Ureter (tissue), 1 donor: ENCODE measurements around the gene AKAP13. TPM values are rescaled to one million over a fixed set of nuclear protein-coding genes. Genes with fewer than 3 reads are reported as not detected.
"Not testable (repeated sequence)": the region's sequence is repeated elsewhere in the genome, so short reads cannot be mapped to it uniquely, and the experiment has no call there.

Experiments
- DNase-seq: peaks from one replicate; pipeline ENCODE4 v3.0.0-alpha.2; 2020; ENCODE audit warnings: low spot score
- total RNA-seq: library from RNA; stranded (reverse); gene quantifications from one replicate; pipeline ENCODE4 v1.2.4, GENCODE V29; 2023
- donor health status: DM: yes; HTN: yes; CAD: no.

The AKAP13 gene
- total RNA-seq, 1 donor from 2014 or later, result 264 TPM

- DNase-seq, result no peak
These were observed 406.3 kb downstream of the AKAP13 start for GRCh38 chr15:85786781-85787114.

- DNase-seq, result peak; percentile 75
These were observed 408.5 kb downstream of the AKAP13 start for GRCh38 chr15:85788771-85789495.

GRCh38 chr15:85789496-85789875 is 409.1 kb downstream of the AKAP13 start:
- DNase-seq, result no peak

GRCh38 chr15:85792102-85792731 is 411.8 kb downstream of the AKAP13 start:
- DNase-seq, result no peak

DNA sequence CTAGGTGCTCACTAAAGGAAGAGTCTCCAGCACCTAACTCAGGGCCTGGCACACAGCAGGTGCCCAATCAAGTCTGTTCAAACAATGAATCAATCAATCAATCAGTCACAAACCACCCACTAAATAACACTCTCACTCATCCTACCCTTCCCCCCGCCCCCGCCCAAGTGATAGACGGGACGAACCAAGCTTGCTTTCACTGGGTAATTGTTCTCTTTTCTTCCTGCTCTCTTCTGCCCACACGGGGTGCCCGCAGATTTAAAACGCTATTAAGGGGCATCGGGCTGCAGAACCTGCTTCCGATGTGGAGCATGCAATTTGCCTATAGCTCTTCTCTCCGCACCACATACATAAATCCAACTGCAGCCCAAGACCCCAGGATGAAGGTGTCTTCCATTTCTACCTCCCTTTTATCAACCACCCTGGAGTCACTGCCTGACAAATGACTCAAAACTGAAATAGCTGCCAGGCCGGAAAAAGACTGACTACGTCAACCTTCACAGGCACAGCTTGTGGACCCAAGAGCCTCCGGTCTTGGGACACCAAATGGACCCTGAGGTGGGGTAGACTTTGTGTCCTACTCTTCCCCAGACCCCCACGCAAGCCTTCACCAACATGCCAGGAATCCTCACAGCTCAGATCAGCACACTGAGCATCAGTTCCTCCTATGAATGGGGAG is 412.6 kb downstream of the AKAP13 start:
- DNase-seq, result no peak

DNA sequence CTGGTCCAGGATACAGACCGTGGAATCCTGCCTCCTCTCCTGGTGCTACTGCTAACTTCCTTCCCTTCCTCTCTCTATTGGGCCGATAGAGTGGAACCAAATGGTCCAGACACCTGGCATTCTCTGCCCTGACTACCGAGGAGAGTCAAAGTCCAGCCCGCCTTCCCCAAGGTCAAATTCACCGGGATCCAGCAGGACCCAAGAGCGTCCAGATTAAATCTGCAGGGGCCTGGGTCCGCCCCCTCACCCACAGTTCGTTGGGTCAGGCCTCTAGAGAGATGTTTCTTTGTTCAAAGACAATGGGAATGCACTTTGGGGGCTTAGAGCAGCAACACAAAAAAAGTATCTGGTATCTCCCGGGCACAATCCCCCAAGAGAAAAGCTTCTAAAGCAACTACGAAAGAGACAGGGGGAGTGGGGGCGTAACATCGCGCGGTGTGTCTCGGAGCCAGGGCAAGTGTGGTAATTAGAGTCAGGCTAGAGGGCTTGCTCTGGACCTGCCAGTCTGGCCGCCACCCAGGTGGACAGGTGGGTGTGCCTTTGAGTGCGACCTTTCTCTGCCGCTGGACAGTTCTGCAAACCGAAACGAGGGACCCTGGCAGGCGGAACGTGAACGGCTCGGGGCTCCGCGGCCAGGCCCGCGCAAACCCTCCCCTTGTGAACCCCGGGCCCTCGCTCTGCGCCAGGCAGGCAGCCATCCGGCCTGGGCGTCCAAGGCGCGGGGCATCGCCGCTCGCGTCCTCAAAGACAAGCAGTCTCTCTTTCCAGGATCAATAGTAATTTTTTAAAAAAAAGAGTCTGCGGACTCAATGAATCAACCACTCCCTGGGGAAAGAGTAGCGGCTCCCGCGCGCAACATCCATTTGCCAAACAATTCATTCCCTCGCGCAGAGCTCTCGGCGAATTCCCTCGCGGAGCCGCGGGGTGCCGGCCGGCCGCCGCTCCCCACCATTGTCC is 413.5 kb downstream of the AKAP13 start:
- DNase-seq, result peak; percentile 54

GRCh38 chr15:85794598-85795336 is 414.4 kb downstream of the AKAP13 start, which contains the start of gene KLHL25:
Gene KLHL25 (minus strand): TSS chr15:85794925. CDS start chr15:85769810, 25,115 bp downstream.
- DNase-seq, result peak; percentile 95

DNA sequence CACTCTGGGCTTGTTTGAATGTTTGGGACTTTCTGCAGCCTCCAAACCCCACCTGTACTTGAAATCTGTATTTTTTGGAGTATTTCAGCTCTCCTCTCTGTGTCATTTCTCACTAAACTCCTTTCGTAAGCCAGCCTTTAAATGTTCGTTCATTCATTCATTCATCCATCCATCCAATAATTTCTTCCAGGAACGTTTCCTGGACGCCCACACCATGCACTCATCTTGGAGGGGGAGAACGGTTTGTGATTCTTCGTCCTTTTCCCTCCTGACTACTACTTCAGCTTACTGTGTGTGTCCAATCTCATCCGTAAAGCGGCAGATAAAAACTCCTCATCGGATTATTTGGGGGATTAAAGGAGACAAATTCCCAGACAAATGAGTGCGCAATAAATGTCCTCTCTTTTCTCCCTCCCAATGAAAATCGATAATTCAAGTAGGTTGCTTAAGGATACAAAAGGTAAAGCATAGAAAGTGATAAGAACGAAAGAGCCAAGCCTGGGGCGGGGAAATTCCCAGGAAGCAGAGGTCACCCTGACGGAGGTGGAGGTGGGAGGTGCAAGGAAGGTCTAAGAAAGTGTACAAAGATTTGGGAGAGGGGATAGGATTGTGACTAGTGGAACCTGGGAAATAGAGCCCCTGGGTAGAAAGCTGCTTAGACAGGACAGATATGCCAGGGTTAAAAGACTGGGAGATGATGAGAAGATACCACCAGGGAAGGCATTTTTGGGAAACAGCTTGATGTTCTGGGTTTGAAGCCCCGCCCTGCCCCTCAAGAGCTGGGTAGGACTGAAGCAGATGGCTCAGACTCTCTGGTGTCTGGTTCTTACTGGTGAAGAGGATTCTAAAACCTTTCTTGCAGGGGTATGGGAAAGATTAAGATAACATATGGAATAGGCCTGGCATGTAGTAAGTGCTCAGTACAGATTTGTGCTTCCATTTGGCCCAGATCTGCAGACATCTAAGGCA is 415.2 kb downstream of the AKAP13 start:
- no peak for DNase-seq

- DNase-seq, result not testable (repeated sequence)
These were observed 416.0 kb downstream of the AKAP13 start for GRCh38 chr15:85796371-85796770.
